Left kidney (tissue), 8 donors: ENCODE data around the gene HTR7. TPM values are rescaled to one million over a fixed set of nuclear protein-coding genes. Genes with fewer than 3 reads are reported as not detected.
"Not testable (repeated sequence)": the region's sequence is repeated elsewhere in the genome, so short reads cannot be mapped to it uniquely, and the experiment has no call there.

Experiments used
- DNase-seq: peaks from one replicate; pipeline ENCODE4 v3.0.0-alpha.2; 2013
- long read RNA-seq, 8 donors: transcript quantifications; one replicate each; lab custom pipeline, GENCODE V29; 2026
- polyA plus RNA-seq: library from polyadenylated mRNA; unstranded; fragments of 120-200 nt; gene quantifications from one replicate; pipeline ENCODE4 v1.2.1, GENCODE V29; 2013; ENCODE audit not compliant: insufficient read length

HTR7 gene
- 0.53 TPM for polyA plus RNA-seq
- long read RNA-seq, donor 1, result 0 reads
- long read RNA-seq, donor 2, partial matches to known transcripts, result 50 of 50 reads
- long read RNA-seq, donor 2, other reads (novel, unspliced or antisense), result 0 of 50 reads
- long read RNA-seq, donor 3, result 0 reads
- long read RNA-seq, donor 4, result 0 reads
- long read RNA-seq, donor 5, partial matches to known transcripts, result 76 of 81 reads
- long read RNA-seq, donor 5, other reads (novel, unspliced or antisense), result 5 of 81 reads
- long read RNA-seq, donor 6, result 0 reads
- long read RNA-seq, donor 7, result 0 reads
- long read RNA-seq, donor 8, result 0 reads

DNA sequence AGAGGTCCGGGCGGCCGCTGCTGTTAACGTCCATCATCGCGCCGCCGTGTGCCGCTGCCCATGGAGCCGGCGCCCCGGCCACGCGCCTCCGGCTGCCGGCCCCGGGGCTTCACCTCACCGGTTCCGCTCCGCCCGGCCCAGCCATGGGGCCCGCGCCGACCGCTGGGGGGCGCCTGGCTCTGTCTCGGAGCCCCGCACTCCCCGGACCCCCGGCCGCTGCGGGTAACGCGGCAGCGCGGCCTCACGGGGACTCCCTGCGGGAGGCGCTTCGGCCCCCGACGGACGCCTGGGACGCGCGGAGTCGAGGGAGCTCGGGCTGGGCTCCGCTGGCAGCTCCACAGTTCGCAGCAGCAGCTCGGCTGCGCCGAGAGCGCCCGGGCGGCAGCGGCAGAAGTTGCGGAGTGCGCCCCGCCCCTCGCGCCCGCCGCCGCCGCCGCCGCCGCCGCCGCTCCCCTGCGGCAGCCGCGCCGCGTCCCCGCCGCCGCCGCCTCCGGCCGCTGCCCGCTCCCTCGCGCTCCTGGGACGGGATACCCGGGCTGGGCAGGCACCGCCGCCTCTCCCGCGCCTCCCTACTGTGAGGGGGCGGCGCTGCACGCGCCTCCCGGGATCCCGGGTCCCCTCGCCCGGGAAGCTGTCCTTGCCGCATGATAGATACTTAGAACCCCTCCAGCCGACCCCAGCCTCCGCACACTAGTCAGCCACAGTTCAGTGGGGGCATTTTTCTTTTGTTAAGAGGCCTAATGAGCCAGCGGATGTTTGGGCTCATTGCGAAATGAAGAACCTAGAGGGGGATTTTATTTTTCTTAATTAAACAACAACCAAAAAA, at the start of gene HTR7:
Gene HTR7, minus strand, starts transcription at position 405 of the 826 bp plus-strand sequence. Its CDS starts 368 bp downstream, at position 37.
- peak; percentile 55 for DNase-seq

DNA sequence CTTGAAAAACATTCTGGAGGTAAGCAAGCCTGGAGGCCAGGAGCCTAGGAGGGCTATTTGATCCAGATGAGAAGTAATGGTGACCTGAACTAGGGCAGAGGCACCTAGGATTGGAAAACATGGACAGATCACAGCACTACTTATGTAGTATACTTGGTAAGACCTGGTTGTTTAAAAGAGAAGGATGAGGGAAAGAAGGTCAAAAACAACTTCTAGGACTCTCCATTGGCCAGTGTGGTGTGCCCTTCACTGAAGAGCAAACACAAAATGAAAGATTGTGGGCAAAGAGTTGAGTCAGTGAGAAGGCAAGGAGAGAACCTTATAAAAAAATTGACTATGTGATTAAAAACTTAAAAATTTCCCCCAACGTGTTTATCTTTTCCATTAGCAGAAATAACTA, 48.8 kb upstream of the HTR7 start:
- no peak for DNase-seq

DNA sequence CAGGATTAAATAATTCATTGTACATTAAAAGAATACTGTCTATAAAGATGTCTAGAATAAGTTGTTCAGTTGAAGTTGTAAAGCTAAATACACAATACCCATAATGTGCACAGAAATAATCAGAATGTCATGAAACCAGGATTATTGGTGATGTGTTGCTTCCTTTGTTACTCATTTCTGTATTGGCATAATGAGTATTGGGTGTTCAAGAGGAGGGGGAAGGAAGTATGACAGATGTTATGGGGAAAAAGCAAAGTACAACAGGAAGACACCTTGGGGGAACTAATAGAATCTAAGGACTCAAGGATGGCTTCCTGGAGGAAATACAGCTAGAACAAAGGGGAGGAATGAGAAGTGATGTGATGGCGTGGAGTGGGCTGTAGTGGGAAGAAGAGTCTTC, 48.1 kb upstream of the HTR7 start:
- no peak for DNase-seq

DNA sequence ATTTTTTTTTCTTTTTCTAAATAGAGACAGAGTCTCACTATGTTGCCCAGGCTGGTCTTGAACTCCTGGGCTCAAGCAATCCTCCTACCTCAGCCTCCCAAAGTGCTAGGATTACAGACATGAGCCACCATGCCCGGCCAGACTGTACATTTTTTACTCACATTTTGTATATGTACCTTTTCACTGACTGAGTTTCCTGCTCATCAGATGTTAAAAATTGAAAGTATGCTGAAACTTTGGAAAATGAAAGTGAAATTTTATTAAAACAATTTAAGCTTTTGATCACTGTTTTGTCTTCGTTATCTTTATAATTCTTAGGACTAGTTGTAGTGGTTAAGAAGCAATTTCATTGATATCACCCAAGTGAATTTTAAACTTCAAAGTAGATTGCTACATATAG, 39.1 kb upstream of the HTR7 start:
- DNase-seq, result not testable (repeated sequence)

DNA sequence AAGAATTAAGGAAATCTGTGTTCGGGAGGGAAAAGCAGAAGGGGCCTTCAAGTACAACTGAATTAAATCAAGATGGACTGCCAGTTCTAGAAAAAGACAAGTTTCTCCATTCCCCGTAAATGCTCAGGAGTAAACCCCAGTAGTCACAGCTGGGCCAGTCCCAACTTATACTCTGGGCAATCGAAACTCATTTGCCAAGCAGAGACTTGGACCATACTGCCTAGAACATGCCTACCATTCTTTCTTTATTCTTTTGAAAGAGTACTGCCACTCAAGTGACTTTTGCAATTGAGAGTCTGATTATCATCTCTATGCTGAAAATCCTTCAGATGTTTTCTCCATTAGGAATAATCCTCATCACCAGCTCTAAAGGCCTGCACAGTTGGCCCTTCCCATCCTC, 35.4 kb upstream of the HTR7 start:
- no peak for DNase-seq

DNA sequence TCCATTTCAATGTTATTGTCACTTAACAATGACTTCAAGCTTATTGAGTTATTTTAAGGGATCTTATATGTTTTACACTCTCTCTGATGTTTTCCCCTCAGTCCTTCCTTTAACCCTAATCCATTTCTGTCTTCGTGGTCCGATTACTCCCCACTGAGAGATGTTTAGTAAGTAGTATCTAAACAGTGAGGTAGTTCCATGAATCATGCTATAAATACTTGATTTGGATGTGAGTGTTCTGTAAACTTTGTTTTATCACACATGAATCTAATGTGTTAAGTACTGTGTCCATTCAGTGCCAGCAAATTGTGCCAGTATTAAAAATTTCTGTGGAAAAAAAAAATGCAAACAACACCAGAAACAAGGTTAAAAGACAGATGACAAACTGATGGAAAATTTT, 32.5 kb upstream of the HTR7 start:
- DNase-seq, result no peak

DNA sequence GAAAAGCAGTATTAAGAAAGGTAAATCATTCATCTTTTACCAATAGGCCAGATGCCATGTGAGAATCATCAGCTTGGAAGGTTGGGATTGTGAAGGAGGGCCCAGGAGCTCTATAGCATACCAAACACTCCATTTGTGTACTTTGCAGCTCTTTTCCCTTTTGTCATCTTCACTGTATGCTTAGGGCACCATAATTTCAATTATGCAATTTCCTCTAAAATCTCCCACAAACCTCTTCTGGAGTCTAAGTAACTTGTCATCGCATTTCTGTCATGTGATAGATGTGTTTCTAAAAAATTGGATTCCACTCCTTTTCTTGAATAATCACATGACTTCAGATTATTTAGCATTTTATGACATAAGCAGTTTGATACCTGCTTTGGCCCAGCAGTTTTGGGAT, 31.8 kb upstream of the HTR7 start:
- no peak for DNase-seq

DNA sequence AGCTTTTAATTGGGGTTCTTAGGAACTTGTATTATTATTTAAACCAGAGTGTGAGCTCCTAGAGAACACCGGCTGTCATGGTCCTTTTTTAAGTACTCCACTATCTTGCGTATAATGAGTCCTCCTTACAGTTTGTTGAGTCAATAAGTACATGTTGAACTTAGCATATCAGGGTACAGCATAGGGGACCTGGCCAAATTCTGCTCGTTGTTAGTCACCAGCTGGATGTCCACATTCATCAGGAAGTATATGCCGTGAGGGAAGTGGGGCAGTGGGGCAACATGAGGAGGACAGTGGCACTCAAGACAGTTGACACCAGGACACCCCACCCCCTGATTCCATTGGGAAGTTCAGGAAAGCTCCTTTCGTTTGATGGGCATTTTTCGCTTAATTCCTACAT, 30.5 kb upstream of the HTR7 start:
- no peak for DNase-seq

DNA sequence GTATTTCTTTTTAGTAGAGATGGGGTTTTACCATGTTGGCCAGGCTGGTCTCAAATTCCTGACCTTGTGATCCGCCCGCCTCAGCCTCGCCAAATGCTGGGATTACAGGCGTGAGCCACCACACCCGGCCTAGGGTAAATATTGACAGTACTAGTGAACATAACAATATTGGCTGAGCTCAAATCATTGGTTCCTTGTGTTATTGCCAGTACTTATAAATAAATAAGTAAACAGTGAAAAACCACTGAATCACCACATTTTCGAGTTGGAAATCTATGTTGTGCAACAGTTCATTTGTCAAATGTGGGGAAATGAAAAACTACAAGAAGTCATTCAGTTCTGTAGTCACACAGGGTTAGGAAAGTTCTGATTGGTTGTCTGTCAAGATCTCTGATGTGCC, 29.7 kb upstream of the HTR7 start:
- no peak for DNase-seq

DNA sequence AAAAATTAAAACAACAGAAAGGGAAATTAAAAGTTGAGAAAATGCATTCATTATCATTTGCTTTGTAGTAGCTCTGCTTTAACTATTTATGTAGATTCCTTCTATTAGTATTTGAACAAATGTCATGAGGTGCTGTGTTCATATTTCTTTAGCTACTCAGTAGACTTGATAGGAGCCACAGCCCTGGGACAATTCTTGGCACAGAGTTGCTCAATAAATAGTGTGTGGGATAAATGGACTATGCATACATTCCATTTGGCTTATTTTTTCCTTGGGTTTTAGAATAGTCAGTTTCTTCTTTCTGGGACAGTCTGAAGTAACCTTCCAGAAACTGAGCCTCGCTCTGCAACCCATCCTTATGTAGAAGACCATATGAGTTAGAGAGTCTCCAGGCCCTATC, 27.3 kb upstream of the HTR7 start:
- no peak for DNase-seq

DNA sequence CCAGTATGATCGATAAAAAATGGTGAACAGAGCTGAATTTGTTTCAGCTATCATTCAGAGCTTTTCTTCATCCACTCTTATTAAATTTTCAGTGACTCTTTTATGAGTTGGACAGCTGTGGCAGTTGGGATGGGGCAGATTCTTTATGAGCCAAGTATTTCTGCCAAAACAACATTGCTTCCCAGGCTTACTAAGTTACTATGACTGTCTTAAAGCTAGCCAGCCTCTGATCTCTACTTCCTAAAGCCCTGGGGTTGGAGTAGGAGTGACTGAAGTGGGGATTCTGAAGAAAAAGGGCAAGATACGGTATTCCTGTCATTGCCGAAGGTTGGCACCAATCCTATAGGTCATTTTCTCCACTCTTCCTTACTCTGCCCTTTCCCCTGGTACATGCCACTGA, 26.6 kb upstream of the HTR7 start:
- no peak for DNase-seq

DNA sequence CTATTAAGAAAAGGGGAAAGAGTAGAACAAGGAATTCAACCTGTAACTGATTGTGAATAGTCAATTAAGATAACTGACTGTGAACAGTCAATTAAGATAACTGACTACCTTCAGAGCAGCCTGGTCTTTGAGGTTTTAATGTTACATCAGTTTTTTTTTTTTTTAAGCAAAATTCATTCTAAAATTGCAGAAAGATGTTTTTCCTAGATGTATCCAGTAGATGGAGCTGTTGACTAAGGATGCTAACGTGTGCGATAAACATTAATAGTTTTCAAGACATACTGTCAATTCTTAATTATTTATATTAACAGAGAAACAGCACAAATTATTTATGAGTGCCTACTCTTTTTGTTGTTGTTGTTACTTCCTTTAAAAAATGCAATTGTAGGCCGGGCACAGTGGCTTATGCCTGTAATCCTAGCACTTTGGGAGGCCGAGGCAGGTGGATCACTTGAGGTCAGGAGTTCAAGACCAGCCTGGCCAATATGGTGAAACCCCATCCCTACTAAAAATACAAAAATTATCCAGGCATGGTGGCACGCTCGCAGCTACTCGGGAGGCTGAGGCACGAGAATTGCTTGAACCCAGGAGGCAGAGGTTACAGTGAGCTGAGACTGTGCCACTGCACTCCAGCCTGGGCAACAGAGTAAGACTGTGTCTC, 22.4 kb upstream of the HTR7 start:
- DNase-seq, result not testable (repeated sequence)

DNA sequence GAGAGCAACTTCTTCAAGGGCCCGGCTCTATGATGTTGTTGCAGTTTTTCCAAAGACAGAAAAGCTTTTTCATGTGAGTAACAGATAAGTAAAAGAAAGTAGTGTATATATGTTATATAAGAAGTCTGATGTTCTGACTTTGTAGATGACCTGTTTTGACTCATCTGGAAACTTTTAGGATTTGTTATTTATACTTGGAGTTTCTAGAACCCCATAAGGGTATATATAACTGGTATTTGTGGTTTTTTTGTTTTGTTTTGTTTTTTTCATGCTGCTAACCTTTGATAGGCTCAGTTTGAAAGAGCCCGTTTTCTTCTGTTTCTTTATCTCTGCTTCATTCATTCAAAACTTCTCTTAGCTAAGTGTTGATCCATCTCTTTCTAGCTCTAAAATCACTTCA, 21.2 kb upstream of the HTR7 start:
- no peak for DNase-seq

DNA sequence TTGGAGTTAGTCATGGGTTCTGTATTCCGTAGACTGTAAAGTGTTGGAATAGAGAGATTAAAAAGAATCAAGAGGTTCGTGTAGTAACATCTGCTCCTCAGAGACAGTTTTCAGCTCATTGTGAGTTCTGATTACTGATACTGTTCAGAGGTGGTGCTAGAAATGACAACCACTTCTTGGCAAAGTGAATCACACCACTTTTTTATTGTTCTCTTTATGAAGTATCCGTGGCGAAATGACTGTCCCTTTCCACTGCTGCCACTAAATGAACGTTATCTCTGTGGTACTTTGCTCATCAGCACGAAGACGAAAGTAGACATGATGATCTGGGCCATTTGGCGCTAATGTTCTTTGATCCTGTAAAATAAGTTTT, 14.8 kb upstream of the HTR7 start:
- DNase-seq, result no peak

DNA sequence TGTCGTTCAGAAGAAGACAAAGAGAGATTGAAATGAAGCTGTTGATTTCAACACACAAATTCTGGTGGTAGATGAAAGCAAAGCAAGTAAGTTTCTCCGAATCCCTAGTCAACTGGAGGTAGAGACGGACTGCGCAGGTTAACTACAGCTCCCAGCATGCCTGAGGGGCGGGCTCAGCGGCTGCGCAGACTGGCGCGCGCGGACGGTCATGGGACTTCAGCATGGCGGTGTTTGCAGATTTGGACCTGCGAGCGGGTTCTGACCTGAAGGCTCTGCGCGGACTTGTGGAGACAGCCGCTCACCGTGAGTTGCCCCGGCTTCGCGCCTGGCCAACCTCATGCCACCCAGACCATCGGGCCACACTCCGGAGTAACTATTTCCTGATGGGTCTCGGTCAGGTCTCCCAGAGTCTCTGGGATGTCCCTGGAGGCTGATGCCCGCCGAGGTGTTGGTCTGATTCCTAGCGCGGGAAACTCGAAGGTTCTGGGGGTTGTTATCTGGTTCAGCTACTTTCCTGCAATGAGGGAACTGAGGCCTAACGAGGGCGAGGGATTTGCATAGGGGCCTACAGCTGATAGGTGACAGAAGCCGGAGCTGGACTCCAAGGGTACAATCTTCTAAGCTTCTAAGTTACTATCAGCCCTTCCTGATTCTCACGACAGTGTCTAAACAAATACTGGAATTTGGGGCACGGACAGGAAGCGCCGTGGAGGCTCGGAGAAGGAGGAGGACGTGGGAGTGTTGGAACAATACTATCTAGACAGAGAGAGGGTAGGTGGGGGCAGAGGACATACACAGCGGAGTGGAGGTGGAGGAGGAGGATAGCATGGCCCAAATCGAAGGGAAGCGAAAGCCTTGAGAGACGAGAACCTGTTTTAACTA, 14.2 kb upstream of the HTR7 start, which contains the start of gene RPP30:
Gene RPP30, plus strand, starts transcription at position 209 of the 882 bp plus-strand sequence. Its CDS starts 13 bp downstream, at position 222.
- peak; percentile 83 for DNase-seq

DNA sequence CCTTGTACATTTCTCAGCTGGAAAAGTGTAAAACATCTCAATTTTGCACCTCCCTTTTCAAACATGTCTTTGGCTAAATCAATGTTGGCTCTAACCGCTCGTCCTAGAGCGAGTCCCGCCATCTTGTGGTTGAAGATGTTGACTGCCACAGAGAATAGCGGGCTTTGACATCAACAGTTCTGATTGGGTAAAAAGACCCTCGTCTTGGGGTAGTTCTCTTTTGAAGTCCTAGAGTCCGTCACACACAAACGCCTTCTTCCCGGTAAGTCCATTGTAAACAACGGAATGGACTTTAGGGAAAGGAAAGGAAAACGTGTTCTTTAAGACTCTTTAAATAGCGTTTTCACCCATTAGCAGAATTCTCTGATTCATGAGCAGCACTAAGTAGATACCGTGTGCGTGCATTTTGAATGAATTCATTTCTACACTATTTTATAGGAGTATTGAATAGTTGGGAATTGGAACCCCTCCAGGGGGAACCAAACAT, 13.5 kb upstream of the HTR7 start:
- peak; percentile 71 for DNase-seq

DNA sequence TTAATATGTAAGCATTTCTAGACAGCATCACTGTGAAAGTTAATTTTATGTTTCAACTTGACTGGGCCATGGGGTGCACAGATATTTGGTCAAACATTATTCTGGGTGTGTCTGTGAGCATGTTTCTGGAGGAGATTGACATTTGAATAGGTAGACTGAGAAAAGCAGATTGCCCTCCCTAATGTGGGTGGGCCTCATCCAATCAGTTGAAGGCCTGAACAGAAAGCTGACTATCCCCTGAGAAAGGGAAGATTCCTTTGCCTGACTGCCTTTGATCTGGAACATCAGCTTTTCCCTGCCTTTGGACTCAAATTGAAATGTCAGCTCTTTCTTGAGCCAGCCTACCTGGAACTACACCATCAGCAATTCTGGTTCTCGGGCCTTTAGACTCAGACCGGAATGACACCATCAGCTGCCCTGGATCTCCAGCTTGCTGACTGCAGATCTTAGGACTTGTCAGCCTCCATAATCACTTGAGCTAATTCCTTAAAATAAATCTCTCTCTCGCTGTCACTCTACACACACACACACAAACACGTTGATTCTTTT, 8.3 kb upstream of the HTR7 start:
- DNase-seq, result no peak

DNA sequence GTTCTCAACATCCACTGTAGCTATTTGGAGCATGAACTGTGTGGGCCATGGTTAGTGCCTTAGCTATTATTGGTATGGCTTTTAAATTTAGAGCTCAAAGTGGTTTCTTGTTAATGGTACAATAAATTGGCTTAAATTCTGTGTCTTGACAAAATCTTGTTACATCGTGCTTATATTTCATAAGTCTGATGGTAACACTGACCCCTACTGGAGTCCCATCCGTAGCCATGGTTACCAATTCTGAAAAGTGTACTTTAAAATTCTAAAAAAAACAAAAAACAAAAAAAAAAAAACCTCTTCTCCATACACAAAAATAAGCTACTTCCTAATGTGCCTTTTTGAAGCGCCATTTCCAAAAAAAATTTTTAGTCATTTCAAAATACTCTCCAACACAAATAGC, 7.6 kb upstream of the HTR7 start:
- no peak for DNase-seq

DNA sequence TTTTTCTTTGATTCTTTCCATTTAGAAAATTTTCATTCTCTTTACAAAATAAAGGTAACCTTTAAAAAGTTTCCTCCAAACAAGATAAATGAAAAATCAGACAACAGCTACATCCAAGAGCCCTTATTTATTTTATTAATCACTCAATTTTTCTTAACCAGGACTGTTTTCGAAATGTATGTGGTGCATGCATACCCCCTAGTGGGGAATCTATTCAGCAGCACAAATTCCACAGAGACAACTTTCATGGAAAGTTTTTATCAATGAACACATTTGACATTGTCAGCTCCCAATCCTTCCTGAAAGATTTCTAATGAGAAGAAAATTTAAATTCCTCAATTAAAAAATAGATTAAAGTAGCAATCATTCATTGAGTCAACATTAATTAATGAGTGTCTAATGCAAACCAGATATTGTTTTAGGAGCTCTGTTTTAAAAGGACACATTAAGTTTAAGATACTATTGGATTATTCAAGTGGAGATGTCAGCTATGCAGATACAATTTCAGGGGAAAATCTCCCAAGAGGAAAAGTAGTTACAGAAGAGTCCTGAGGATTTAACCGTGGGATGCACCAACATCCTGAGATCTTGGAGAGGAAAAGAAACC, 5.2 kb upstream of the HTR7 start:
- no peak for DNase-seq

DNA sequence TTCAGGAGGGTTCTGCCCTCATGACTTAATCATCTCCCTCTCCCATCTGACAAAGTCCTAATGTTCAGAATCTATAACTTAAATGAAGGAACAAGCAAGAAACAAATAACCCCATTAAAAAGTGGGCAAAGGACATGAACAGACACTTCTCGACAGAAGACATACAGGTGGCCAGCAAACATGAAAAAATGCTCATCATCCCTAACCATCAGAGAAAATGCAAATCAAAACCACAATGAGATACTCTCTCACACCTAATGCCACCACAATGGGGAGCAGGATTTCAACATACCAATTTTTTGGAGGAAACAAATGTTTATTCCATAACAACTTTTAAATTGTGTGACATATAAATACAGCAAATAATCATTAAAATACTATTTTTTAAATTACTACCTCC, 3.0 kb upstream of the HTR7 start:
- no peak for DNase-seq

DNA sequence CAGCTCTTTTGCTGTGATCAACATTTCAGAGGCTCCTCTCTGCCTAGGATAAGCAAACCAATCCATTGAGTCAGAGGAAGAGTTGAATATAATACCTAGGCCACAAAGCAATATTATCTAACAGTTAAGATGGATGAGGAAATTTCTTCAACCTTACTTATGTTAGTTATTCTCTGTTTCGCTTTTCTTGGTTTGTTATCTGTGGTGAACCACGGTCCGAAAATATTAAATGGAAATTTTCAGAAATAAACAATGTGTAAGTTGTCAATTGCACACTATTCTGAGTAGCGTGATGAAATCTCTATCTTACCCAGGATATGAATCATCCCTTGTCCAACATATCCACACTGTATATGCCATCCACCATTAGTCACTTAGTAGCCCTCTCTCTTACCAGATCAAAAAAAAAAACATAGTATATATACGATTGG, 1.5 kb upstream of the HTR7 start:
- DNase-seq, result no peak
